Measurements from ENCODE around the gene MTREX. TPM values are rescaled to one million over a fixed set of nuclear protein-coding genes. Genes with fewer than 3 reads are reported as not detected.

Gene MTREX
- total RNA-seq, 1 donor from 2014 or later: 52.4 TPM

GRCh38 chr5:55451976-55452375 is 144.2 kb downstream of the MTREX start:
- no peak for DNase-seq (ENCODE audit: low spot score)
- intact Hi-C loops (cut with DNase I): no loop called here

- DNase-seq (ENCODE audit: low spot score): no peak
- intact Hi-C loops (cut with DNase I): no loop called here
Measured at GRCh38 chr5:55453211-55453610, 145.4 kb downstream of the MTREX start.

GRCh38 chr5:55454282-55454681 is 146.5 kb downstream of the MTREX start:
- DNase-seq (ENCODE audit: low spot score): no peak

DNA sequence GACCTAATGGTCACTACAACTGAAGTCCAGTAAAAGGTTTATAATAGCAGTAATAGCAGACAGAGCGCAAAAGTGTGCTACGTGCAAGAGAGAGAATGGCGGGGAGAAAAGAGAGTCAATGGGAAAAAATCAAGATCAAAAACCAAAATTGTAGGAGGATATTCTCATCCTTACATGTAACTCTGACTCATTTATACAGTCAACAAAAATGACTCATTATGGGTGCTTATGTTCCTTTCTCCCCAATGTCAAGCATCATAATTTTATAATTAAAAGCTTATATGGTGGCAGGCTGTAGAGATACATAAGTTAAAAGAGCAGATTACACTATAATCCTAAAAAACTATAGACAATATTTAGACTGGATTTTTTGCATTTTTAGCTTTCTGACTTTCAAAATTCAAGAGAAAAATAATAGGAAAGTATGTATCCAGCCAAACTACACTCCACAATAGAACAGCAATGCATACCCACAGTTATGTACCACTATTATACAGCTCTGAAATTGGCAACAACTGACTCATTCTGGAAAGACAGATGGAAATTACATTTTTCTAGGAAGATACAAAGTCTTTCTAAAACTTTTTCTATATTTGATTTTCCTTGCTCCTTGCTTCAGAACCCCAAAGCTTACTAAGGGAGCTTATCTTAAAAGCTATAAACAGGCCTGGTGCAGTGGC is 148.6 kb downstream of the MTREX start:
- intact Hi-C loops (cut with DNase I): no loop called here
- DNase-seq (ENCODE audit: low spot score): no peak

More at GRCh38 chr5:55454282-55454681, 146.5 kb downstream of the MTREX start:
- intact Hi-C loops (cut with DNase I): no loop called here

DNA sequence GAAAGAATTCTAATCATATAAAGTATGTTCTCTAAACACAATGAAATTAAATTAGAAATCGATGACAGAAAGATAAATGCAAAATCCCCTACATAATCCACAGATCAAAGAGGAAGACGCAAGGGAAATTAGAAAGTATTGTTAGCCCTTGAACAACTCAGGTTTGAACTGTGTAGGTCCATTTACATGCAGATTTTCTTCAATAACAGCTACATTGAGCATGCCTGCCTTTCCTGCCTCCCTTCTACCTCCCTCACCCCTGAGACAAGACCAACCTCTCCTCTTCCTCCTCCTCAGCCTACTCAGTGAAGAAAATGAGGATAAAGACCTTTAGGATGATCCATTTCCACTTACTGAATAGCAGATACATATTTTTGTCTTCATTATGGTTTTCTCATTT is 151.8 kb downstream of the MTREX start:
- intact Hi-C loops (cut with DNase I): no loop called here
- no peak for DNase-seq (ENCODE audit: low spot score)

DNA sequence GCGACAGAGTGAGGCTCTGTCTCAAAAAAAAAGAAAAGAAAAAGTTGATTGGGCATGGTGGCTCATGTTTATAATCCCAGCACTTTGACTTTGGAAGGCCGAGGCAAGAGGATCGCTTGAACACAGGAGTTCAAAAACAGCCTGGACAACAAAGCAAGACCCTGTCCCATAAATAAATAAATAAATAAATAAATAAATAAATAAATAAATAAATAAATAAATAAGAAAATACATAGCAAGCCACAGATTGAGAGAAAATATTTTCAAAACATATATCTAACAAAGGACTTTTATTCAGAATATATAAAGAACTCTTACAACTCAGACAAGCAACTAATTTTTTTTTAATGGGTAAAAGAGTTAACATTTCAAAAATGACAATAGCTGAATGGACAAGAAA is 155.8 kb downstream of the MTREX start:
- intact Hi-C loops (cut with DNase I): no loop called here
- DNase-seq (ENCODE audit: low spot score): no peak

DNA sequence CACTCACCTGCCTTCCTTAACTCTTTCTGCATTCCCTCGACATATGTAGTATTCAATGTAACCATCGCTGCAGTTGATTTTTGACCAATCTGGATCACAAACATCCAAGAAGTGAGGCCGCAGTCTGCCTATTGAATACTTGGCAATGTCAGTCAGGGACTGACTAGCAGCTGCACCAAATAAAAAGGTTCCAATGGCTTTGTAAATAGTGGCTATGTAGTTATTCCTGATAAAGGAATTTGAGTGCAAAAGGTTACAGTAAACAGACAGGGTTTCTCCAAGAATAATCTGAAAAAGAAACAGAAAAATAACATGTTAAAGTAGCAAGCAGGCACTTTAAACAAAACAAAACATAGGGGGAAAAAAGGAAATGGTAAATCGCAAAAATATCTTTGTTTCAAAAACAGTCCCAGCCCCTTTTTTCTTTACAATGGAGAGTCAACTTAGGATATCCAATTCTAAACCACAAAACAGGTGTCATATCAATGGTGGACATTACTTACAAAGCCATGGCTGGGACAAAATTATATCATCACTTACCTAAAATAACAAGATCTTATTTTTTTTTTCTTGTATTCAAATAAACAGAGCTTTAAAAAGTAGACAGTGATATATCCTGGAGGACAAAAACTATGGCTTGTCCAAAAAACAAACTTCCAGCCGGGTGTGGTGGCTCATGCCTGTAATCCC is 160.2 kb downstream of the MTREX start:
- intact Hi-C loops (cut with DNase I): no loop called here

GRCh38 chr5:55469839-55470238 is 162.1 kb downstream of the MTREX start:
- no peak for DNase-seq (ENCODE audit: low spot score)
- intact Hi-C loops (cut with DNase I): no loop called here

More for the DNA sequence above, 160.2 kb downstream of the MTREX start:
- no peak for DNase-seq (ENCODE audit: low spot score)

GRCh38 chr5:55470282-55470681 is 162.5 kb downstream of the MTREX start:
- DNase-seq (ENCODE audit: low spot score): no peak
- intact Hi-C loops (cut with DNase I): no loop called here

DNA sequence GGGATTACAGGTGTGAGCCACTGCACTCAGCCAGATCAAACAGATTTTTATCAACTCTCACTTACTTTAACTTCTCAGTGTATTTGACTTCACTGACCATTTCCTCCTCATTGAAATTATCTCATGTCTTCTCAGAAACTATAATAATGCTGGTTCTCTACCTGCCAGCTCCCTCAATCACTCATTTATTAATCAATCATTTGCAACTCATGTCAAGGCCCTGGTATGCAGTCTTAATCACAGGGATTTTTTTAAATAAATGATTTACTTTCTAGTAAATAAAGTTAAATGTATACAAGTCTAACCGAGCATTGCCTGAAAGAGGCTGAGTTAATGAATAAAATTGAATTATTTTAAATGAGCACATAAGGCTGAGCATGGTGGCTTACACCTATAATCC is 163.7 kb downstream of the MTREX start:
- intact Hi-C loops (cut with DNase I): no loop called here
- DNase-seq (ENCODE audit: low spot score): no peak

DNA sequence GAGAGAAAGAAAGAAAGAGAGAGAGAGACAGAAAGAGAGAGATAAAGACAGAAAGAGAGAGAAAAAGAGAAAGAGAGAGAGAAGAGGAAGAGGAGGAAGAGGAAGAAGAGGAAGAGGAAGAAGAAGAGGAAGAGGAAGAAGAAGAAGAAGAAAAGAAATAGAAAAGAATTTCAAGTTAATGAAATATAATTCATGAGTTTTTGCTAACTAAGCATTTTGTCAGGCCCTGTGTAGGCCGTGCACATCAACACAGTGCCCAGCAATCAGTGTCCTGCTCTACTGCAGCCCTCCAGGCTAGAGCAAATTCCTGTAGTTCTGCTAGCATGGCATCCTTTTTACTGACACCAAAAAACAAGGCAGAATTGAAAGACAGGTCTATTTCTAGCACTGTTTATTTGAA is 164.9 kb downstream of the MTREX start:
- no peak for DNase-seq (ENCODE audit: low spot score)
- intact Hi-C loops (cut with DNase I): no loop called here

Other genes with a start within 250 kb of the MTREX start
- 0.65 TPM for gene GZMA, start 205.3 kb upstream of the MTREX start, total RNA-seq
- 7.4 TPM for gene GPX8, start 147.8 kb upstream of the MTREX start, total RNA-seq
- gene CDC20B, start 134.8 kb upstream of the MTREX start, total RNA-seq: not detected
- not detected for gene MCIDAS, start 80.7 kb upstream of the MTREX start, total RNA-seq
- 0.22 TPM for gene CCNO, start 74.4 kb upstream of the MTREX start, total RNA-seq
- gene DHX29, start 295 bp upstream of the MTREX start, total RNA-seq: 18.0 TPM
- gene PLPP1, start 227.0 kb downstream of the MTREX start, total RNA-seq: 102 TPM